PC-9 (cell line): Measurements from ENCODE around the gene NKIRAS1.

Experiments used
- CTCF ChIP-seq: fragments of 200-600 bp; sonication (generic); conservative IDR thresholded peaks from 2 replicates; pipeline ENCODE4 v1.6.1; 2017; ENCODE audit warnings: mixed run types, antibody characterized with exemption, mild to moderate bottlenecking, moderate library complexity
- EZH2 ChIP-seq: fragments of 200-600 bp; sonication (generic); IDR thresholded peaks from 2 replicates; pipeline ENCODE4 v1.8.0; 2017; ENCODE audit warnings: antibody characterized with exemption, low read depth

GRCh38 chr3:23953523-23953922 lies 36.7 kb upstream of the NKIRAS1 start:
- TF ChIP-seq CTCF (no peak), EZH2 (no peak)
